ENCODE measurements around the gene TACSTD2. TPM values are rescaled to one million over a fixed set of nuclear protein-coding genes. Genes with fewer than 3 reads are reported as not detected.
"Not testable (repeated sequence)": the region's sequence is repeated elsewhere in the genome, so short reads cannot be mapped to it uniquely, and the experiment has no call there.

TACSTD2 gene
- total and polyA plus RNA-seq, 2 of the 4 experiments (the other 2 are of a cell fraction), result not detected

GRCh38 chr1:58531842-58532241 lies 45.2 kb downstream of the TACSTD2 start:
- H3K4ac ChIP-seq (ENCODE audit: low read depth, low read length); dilution Hi-C loops (cut with HindIII; ENCODE audit: low sequenced_read_pairs, unreplicated experiment); H3K4me1 ChIP-seq (ENCODE audit: control insufficient read depth, insufficient read depth, low read length); H3K9ac ChIP-seq (ENCODE audit: low read depth, low read length); intact Hi-C loops (cut with micrococcal nuclease); H2AFZ ChIP-seq (replicated peaks; ENCODE audit: low read length, poor library complexity); H2AK9ac ChIP-seq (replicated peaks; ENCODE audit: low read depth, low read length, poor library complexity); H4K20me1 ChIP-seq (ENCODE audit: insufficient read depth, low read length); POLR2A ChIA-PET (ENCODE audit: unreplicated experiment); H3K9me3 ChIP-seq (ENCODE audit: control insufficient read depth, insufficient read depth, low read length); in situ Hi-C loops (cut with MboI; ENCODE audit: low sequenced_read_pairs); H3K36me3 ChIP-seq (ENCODE audit: control insufficient read depth, insufficient read depth, low read length); H2AK5ac ChIP-seq (ENCODE audit: low read depth, low read length); H2BK5ac ChIP-seq (ENCODE audit: low read depth, low read length, poor library complexity, severe bottlenecking); H2BK120ac ChIP-seq (ENCODE audit: low read depth, low read length); H2BK20ac ChIP-seq (ENCODE audit: low read depth, low read length); H3K56ac ChIP-seq (ENCODE audit: extremely low read depth, insufficient read depth, low read length); H3K4me3 ChIP-seq (ENCODE audit: insufficient read depth, low read depth, low read length); H3K9me1 ChIP-seq (ENCODE audit: insufficient read depth, low read length); H4K91ac ChIP-seq (ENCODE audit: insufficient read depth, low read depth, low read length); H3K4me2 ChIP-seq (ENCODE audit: low read depth, low read length); H4K5ac ChIP-seq (ENCODE audit: low read depth, low read length); CTCF ChIA-PET; H3K14ac ChIP-seq (replicated peaks; ENCODE audit: low read depth, low read length); BruUV-seq (replicated peaks); H2BK15ac ChIP-seq (ENCODE audit: low read depth, low read length); H3K27ac ChIP-seq (ENCODE audit: insufficient read depth, low read length); H4K8ac ChIP-seq (ENCODE audit: low read depth in 2 of 2, low read length in 2 of 2); H3K27me3 ChIP-seq (ENCODE audit: control insufficient read depth, insufficient read depth, low read length); ATAC-seq (ENCODE audit: low read depth); H3K23ac ChIP-seq (ENCODE audit: low read depth, low read length); H3K79me1 ChIP-seq (ENCODE audit: low read depth in 1 of 2, low read length in 2 of 2); DNase-seq; H3K18ac ChIP-seq (ENCODE audit: low read depth, low read length): not testable (repeated sequence)
- WGBS, 2 experiments (ENCODE audit: extremely low coverage in 2 of 2, insufficient read length in 1 of 2), result no CpG with 5 or more reads among the region's 1 CpG

Measured in IMR-90 (cell line).